Transverse colon (tissue), 4 donors: ENCODE results near the gene TOM1L2. TPM values are rescaled to one million over a fixed set of nuclear protein-coding genes. Genes with fewer than 3 reads are reported as not detected.
"Not testable (repeated sequence)": the region's sequence is repeated elsewhere in the genome, so short reads cannot be mapped to it uniquely, and the experiment has no call there.

Experiments used
- DNase-seq: peaks from one replicate; pipeline ENCODE4 v3.0.0-alpha.2; 2019
- H3K27ac ChIP-seq, 4 donors: fragments of 200-600 bp; sonication (generic); 2 replicates each; pipeline ENCODE4 v1.5.1; 2016 to 2018; ENCODE audit warnings: inconsistent platforms in 4 of 4
- H3K27me3 ChIP-seq: fragments of 200-600 bp; sonication (generic); 2 replicates; pipeline ENCODE4 v1.5.1; 2017; ENCODE audit warnings: inconsistent platforms
- H3K36me3 ChIP-seq, 4 donors: fragments of 200-600 bp; sonication (generic); 2 replicates each; pipeline ENCODE4 v1.5.1; 2017 to 2019; ENCODE audit warnings: inconsistent platforms in 4 of 4
- H3K4me1 ChIP-seq, 4 donors: fragments of 200-600 bp; sonication (generic); 2 replicates each; pipeline ENCODE4 v1.5.1; 2017 to 2020; ENCODE audit warnings: inconsistent platforms in 4 of 4
- H3K4me3 ChIP-seq, 4 donors: fragments of 200-600 bp; sonication (generic); 1 replicate in 1 of 4; 2 replicates in 3 of 4; pipeline versions ENCODE4 v1.5.1 to v1.6.1; 2017 to 2019; ENCODE audit warnings: inconsistent platforms in 4 of 4
- H3K9me3 ChIP-seq, 2 donors: fragments of 200-600 bp; sonication (generic); 2 replicates each; pipeline ENCODE4 v1.5.1; 2017 to 2019; ENCODE audit warnings: inconsistent platforms in 2 of 2
- CTCF ChIP-seq, 5 experiments: fragments of 200-600 bp in 3 of 5; fragments of 450-650 bp in 2 of 5; sonication (generic) in 3 of 5; IDR thresholded peaks; 1 replicate in 2 of 5; 2 replicates in 3 of 5; pipeline ENCODE4 v1.5.1; 2016 to 2017; ENCODE audit warnings: antibody characterized with exemption in 5 of 5, inconsistent platforms in 3 of 5, mild to moderate bottlenecking in 2 of 5, moderate library complexity in 1 of 5
- EP300 ChIP-seq: sonication (generic); formaldehyde crosslinking; IDR thresholded peaks from one replicate; pipeline ENCODE4 v1.6.1; 2017; ENCODE audit warnings: antibody characterized with exemption, low read depth
- POLR2A ChIP-seq: fragments of 450-650 bp; IDR thresholded peaks from one replicate; pipeline ENCODE4 v1.6.1; 2016; ENCODE audit warnings: antibody characterized with exemption, mild to moderate bottlenecking, moderate library complexity
- POLR2AphosphoS5 ChIP-seq, 3 donors: sonication (generic); formaldehyde crosslinking; IDR thresholded peaks; one replicate each; pipeline ENCODE4 v1.6.1; 2016; ENCODE audit warnings: antibody characterized with exemption in 3 of 3
- WGBS, 2 donors: methylation state at CpG; one replicate each; pipeline ENCODE4 v1.1.5; 2018; ENCODE audit warnings: low coverage in 1 of 2; 5-methylcytosine and 5-hydroxymethylcytosine counted together
- in situ Hi-C, 4 donors: fragments of 200-750 bp; cut with MboI; loops; one replicate each; pipeline versions ENCODE4 v1.15.0 to v1.15.1; 2017; ENCODE audit warnings: low sequenced_read_pairs in 3 of 4, low pct_ligation_motif_present in 1 of 4, low pct_unique_long_range_greater_than_20kb in 1 of 4
- intact Hi-C: fragments of 100-400 bp; cut with DNase I; formaldehyde crosslinking; loops from one replicate; pipeline ENCODE4 v1.15.1; 2023; ENCODE audit warnings: low total_unique reads
- total RNA-seq, 4 donors: library from RNA; depleted of rRNA; stranded (reverse); fragments of >200 nt; gene quantifications; one replicate each; pipeline ENCODE4 v1.1.0, GENCODE V29; 2016

TOM1L2 gene
- total RNA-seq, 4 donors from 2014 or later, result 65.9 to 178 (median 97.7) TPM

GRCh38 chr17:17941015-17941414 is 31.2 kb downstream of the TOM1L2 start:
- TF ChIP-seq POLR2AphosphoS5 (IDR thresholded peaks at IDR 0.05) (no peak), EP300 (no peak), POLR2A (no peak), CTCF (IDR thresholded peaks at IDR 0.05) (no peak)
- in situ Hi-C loops, result no loop called here
- H3K4me1 ChIP-seq, result peaks cover 29 to 84% (median 66%) of the 10 kb centered on the region in 4 donors
- H3K27me3 ChIP-seq, result no peaks in the 10 kb centered on the region
- H3K36me3 ChIP-seq, result no peaks in the 10 kb centered on the region
- WGBS, 2 donors, result 72% methylated on average over 5 of the region's 5 CpGs; no CpG with 5 or more reads in 1 of the 2 donors
- H3K4me3 ChIP-seq, result no peak overlapping the region
- no peaks in the 10 kb centered on the region for H3K9me3 ChIP-seq
- no peak for DNase-seq
- intact Hi-C loops, result no loop called here
- peak overlapping the region in 2 of 4 donors; percentile 0 to 3 for H3K27ac ChIP-seq

- no peaks in the 10 kb centered on the region for H3K36me3 ChIP-seq
- H3K4me1 ChIP-seq, result peaks cover 32 to 84% (median 70%) of the 10 kb centered on the region in 4 donors
- H3K9me3 ChIP-seq, result no peaks in the 10 kb centered on the region
- no peak overlapping the region for H3K4me3 ChIP-seq
- peak overlapping the region in 3 of 4 donors; percentile 0 to 19 (median 3) for H3K27ac ChIP-seq
- no peaks in the 10 kb centered on the region for H3K27me3 ChIP-seq
- no peak for DNase-seq
- in situ Hi-C loops (no loop called here), intact Hi-C loops (no loop called here)
- 40 to 56% methylated on average over 2 to 3 of the region's 3 CpGs for WGBS, 2 donors
- TF ChIP-seq POLR2AphosphoS5 (IDR thresholded peaks at IDR 0.05), result no peak
- no peak for TF ChIP-seq CTCF (IDR thresholded peaks at IDR 0.05)
- TF ChIP-seq EP300, result no peak
- no peak for TF ChIP-seq POLR2A
Measured at GRCh38 chr17:17940441-17940911, 31.7 kb downstream of the TOM1L2 start.

GRCh38 chr17:17939941-17940340 is 32.3 kb downstream of the TOM1L2 start:
- H3K4me3 ChIP-seq, in situ Hi-C loops, DNase-seq, H3K36me3 ChIP-seq, H3K27me3 ChIP-seq, H3K9me3 ChIP-seq, intact Hi-C loops: not testable (repeated sequence)
- peak overlapping the region in 2 of 4 donors; percentile 0 to 19 for H3K27ac ChIP-seq
- H3K4me1 ChIP-seq, result peaks cover 38 to 86% (median 74%) of the 10 kb centered on the region in 4 donors
- WGBS, 2 donors, result 93 to 94% methylated on average over 5 to 7 of the region's 7 CpGs

- peaks cover 36 to 82% (median 67%) of the 10 kb centered on the region in 4 donors for H3K4me1 ChIP-seq
- H3K27ac ChIP-seq, result peak overlapping the region; percentile 28 to 69 (median 54)
- H3K4me3 ChIP-seq, result no peak overlapping the region
- TF ChIP-seq POLR2A (no peak), POLR2AphosphoS5 (IDR thresholded peaks at IDR 0.05) (no peak), EP300 (no peak), CTCF (IDR thresholded peaks at IDR 0.05) (no peak)
- peak; percentile 55 for DNase-seq
- no peaks in the 10 kb centered on the region for H3K27me3 ChIP-seq
- H3K36me3 ChIP-seq, result no peaks in the 10 kb centered on the region
- WGBS, 2 donors, result 63% methylated on average over 8 of the region's 8 CpGs; no CpG with 5 or more reads in 1 of the 2 donors
- H3K9me3 ChIP-seq, result no peaks in the 10 kb centered on the region
- in situ Hi-C loops, result no loop called here
- intact Hi-C loops, result no loop called here
Measured at GRCh38 chr17:17938388-17939107, 33.7 kb downstream of the TOM1L2 start.
